GM12892 (cell line): Measurements from ENCODE around the gene AGK.

ENCODE experiments used
- POLR2A ChIP-seq: IDR thresholded peaks from 2 replicates; pipeline ENCODE4 v1.6.1; 2011; ENCODE audit warnings: low read depth, low read length, control low read depth
- POLR2AphosphoS5 ChIP-seq: IDR thresholded peaks from 2 replicates; pipeline ENCODE4 v1.6.1; 2011; ENCODE audit warnings: low read depth, low read length, control low read depth

DNA sequence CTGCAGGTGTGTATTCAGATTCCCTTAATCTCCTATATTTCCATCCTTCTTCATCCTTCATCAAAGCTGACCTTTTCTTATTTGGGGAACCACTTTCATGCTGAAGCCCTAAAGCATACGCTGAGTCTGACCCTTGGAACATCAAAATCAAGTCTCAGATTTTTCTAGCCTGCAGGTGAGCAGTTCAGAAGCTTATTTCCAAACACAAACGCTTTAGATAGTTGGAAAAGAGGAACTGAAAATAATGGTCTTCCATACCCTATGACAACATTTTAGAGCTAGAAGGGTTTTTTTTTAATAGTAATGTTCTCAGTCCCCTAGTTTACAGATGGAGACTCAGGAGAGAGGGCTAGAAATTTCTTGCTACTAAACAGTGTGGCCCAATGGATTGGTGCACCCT is 1.6 kb upstream of the AGK start:
- TF ChIP-seq POLR2A, result no peak
- TF ChIP-seq POLR2AphosphoS5, result no peak
